HG02981 (cell line): ENCODE data around the gene UQCR10.

ENCODE experiments used
- ATAC-seq: cut with Tn5 transposase; IDR thresholded peaks from one replicate; pipeline ENCODE4 v1.9.1; 2021; ENCODE audit warnings: mild to moderate bottlenecking, moderate library complexity; ENCODE audit not compliant: unreplicated experiment

The UQCR10 gene

DNA sequence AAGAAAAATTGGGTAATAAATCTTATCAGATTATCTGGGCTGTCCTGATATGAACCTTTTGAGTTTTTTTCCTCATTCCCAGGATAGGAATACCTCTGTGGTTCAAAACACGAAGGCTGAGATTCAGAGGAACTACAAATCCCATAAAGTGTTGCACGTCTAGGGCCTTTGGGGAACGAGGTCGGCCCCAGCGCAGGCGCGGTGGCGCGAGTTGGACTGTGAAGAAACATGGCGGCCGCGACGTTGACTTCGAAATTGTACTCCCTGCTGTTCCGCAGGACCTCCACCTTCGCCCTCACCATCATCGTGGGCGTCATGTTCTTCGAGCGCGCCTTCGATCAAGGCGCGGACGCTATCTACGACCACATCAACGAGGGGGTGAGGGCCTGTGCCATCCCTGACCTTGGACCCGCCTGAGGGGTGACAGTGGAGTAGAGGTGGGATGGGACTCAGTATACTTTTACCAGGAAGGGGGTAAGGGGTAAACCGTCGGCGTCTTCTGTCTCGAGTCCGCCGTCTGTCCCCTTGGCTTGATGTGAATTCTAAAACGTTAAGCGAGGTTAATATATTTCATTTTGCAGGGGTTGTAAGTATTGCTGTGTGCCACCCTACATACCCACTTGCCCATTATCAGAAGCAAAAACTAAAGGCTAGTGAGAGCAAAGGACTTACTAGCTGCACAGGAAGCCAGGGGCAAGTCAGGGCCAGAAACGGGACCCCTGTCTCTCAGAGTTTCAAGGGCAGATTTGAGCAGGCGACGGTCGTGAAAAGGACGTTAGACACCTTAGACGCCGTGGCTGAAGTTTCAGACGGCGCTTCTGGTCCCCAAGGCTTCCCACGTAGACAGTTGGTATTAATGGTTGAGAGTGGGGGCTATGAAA is at the start of gene UQCR10:
TSS of gene UQCR10 (plus strand) at position 199 of the 881 bp plus-strand sequence. CDS start at position 229, 30 bp downstream.
- peak; percentile 52 for ATAC-seq

DNA sequence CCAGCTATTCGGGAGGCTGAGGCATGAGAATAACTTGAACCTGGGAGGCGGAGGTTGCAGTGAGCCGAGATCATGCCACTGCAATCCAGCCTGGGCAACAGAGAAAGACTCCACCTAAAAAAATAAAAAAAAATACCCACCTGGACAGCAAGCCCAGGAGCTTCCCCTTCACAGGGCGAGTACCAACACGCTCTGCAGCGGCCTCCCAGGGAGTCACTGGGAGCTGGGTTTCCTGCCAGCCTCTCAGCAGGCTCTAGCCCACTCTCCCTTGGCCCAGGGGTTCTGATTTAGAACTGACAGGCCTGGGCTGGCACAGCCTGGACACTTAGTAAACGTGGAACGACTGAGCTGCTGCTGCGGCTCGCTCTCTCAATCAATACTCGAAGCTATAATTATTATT is 49.4 kb upstream of the UQCR10 start:
- no peak for ATAC-seq

DNA sequence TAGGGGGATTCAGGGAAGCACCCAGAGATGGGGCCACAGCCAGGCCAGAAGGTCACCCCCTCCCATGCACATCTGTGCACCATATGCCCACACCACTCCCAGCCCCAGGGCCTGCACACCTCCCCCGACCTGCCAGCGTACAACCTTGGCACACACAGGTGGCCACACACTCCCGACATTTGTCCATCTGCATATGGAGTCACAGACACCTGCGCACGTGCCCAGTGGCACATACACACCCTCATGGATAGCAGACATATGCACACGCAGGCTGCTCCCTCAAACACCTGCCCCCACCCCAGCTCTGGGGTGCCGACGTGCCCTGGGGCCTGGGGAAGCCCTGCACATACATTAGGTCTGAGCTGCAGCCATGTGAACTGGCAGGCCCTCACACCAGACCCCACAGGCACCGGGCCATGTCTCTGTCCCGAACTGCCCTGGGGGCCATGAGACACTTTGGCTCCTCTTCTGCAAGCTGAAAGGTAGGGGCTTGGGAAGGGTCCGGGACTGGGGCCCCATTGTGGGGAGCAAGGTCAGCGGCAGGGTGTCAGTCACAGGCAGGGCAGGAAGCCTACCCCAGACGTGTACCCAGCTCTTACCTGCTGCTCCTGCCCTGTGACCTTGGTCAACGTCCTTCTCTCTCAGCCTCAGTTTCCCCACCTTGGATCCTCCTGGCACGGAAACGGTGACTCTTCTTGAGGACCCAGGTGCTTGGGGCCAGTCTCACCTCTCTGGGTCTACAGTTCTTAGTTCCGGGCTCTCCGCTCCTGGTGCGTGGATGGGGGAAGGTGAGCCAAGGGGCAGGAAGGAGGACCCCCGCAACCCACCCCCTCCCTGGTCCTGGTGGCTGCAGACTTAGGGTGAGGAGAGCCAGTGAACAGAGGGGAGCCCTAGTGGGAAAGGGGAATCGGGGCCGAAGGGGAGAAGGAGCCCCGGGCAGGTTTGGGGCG is 47.9 kb upstream of the UQCR10 start:
- no peak for ATAC-seq

DNA sequence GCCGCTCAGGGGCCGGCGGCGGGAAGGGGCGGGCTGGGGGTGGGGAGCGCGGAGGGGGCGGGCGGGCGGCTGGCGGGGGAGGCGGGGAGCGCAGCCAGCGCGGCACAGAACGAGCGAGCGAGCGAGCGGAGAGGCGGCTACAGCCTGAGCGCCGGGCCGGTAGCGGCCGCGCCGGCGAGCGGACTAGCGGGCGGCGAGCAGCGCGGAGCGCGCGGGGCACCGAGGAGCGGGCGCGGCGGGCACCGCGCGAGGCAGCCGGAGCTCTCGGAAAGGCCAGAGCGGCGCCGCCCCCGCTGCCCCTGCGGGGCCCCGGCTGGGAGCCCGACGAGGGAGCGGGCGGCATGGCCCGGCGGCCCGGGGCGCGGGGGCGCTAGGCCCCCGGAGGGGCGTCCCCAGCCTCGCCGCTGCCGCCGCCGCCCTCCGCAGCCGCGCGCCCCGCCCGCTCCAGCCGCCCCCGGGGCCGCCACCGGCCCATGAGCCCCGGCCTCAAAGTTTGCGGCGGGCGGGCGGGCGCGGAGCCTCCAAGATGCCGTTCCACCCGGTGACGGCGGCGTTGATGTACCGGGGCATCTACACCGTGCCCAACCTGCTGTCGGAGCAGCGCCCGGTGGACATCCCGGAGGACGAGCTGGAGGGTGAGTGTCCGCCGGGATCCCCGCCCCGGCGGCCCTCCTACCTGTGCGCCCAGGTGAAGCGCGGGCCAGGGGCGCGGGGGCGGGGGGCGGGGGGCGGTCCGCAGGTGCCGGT is 47.1 kb upstream of the UQCR10 start, which contains the start of gene CABP7:
TSS of gene CABP7 (plus strand) at position 105 of the 747 bp plus-strand sequence. CDS start at position 527, 422 bp downstream.
- no peak for ATAC-seq

DNA sequence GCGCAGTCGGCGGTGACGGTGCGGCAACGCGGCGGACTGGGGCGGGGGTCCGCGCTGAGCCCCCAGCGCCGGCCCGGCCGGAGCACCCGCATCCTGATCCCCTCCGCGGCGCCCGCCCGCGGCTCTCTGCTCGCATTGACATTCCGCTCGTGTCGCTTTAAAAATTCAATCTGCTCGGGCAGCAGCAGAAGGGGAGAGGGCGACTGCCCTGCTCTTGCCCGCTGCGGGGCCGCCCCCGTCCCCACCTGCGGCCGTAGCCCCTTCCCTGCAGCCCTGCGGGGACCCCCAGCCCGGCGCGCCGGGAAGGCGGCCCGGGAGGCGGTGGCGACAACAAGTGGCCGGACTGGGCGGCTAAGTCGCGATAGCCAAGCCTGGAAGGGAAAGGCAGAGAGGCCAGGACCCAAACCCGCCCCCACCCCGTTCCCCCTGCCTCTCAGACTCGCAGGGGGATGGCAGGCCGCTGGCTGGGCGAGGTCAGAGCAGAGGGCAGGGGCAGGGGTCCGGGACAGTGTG is 46.3 kb upstream of the UQCR10 start:
- no peak for ATAC-seq

DNA sequence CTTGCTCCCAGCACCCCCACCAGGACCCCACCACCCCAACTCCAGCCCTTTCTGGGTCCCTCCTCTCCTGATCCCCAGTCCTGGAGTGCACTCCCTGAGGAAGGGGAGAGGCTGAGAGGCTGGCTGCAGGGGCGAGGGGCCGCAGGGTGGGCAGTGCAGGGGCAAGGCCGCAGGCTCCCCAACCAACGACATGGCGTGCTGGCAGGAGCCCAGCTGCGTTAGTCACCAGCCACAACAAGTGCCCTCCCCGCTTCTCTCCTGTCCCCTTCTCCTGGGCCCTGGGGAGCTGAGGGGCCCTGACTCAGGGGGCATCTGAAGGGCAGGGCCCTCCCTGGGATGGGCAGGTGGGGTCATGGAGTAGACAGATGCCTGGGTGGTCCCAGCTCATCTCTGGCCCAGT is 45.0 kb upstream of the UQCR10 start:
- ATAC-seq, result no peak

DNA sequence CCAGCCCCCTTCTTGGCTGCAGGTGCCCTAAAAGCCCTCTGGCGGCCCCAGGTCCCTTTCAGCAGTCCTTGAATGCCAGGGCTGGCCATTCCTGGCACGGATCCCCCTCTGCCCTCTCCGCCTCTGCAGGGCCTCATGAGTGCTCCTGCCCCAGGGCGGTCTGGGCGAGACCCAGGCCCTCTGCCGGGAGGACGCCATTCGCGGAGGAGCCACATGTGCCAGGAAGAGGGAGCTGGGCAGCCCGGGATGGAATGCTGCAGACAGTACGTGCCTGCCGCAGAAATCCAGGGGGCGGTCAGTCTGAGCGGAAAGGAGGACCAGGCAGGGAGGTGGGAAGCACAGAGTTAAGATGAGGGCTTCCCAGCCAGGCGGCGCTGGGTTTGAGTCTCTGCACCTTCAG is 44.6 kb upstream of the UQCR10 start:
- ATAC-seq, result no peak

DNA sequence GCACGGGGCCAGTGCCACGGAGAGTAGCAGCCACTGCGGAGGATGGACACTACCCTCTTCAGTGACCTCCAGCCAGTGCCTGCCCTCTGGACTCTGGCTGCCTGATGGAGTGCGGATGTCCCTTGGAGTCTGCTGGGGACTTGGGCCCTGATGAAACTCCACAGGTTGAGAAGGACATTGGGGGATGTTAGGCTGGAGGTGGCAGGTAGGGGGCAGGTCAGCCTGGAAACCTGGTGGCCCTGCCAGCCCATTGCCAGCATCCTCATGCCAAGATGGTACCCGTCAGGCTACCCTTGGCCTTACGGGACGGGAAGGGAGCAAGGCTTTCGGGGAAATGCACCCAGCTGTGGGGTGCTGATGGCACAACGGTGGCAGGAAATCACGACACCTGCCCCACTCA is 43.4 kb upstream of the UQCR10 start:
- no peak for ATAC-seq

DNA sequence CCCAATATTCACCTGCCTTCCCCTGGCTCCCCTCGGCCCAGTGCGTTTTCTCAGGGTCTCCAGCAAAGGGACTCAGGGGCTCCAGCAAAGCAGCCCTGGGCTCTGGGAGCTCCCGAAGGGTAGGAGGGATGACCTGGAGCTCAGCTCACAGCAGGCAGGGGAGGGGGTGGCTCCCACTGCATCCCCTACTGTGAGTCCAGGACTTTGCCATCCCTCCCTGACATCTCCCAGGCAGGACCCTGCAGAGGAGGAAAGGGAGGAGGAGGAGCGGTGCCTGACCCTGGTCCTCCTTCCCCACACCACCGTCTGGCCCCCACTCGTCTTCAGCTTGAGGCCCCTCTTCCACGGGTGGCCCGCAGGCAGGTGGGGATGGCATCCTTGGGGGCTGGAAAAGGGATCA is 42.3 kb upstream of the UQCR10 start:
- ATAC-seq, result no peak

DNA sequence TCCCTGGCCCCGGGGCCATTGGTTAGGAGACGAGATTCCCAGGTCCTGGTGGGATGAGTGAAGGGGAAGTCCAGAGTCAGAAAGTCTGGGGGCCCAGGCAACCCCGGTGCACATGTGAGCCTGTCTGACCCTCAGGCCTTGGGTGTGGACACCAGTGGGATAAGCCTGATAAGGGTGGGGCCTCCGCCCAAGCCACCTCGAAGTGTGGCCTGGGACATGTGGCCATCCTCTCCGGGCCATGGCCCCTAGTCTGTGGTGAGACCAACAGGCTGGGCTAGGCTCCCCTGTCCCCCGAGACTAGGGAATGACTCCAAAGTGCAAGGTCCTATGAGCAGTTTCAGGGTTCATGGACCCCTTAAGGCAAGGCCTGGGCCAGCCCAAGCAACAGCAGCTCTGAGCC is 41.1 kb upstream of the UQCR10 start:
- ATAC-seq, result no peak

DNA sequence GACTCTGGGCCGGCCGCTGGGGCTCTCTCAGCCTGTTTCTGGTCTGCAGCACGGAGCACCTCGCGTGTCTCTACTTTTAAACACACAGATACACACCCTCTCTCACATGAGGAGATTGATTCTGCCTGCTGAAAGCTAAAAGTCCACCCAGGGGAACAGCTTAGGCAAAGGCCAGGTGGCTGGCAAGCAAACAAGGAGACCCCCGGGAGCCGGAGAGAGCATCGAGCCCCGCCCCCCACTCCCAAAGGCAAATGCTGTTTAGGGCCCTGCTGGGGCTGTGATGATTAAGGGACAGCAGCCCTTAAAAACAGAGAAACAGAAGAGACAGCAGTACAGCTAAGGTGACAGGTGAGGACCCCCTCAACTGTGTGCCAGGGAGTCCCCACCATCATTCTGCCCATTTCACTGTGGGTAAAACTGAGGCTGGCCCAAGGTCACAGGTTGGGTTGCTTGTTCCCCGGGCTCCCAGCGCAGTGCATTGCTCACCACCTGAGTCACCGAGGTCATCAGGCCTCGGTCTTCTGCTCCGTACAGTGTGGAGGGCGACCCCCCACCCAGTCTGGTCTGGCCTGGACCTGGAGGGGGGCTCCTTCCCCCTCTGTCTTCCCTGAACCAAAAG is 40.5 kb upstream of the UQCR10 start:
- ATAC-seq, result no peak

DNA sequence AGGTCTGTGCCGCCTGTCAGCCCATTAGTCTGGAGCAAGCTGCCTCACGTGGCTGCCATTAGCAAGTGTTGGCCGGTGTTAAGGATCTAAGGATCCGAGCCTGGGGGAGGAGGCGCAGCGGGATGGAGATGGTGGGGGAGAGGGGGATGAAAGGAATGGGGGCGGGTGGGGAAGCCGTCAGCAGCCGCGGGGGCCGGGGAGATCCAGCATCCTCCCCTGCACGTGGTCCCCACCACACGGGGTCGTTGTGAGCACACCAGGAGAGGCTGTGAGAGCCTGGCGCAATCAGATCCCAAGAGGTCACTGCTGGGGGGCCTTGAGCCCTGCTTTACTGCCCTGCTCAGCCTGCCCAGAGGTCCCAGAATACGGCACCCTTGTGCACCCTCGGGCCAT is 40.0 kb upstream of the UQCR10 start:
- no peak for ATAC-seq

DNA sequence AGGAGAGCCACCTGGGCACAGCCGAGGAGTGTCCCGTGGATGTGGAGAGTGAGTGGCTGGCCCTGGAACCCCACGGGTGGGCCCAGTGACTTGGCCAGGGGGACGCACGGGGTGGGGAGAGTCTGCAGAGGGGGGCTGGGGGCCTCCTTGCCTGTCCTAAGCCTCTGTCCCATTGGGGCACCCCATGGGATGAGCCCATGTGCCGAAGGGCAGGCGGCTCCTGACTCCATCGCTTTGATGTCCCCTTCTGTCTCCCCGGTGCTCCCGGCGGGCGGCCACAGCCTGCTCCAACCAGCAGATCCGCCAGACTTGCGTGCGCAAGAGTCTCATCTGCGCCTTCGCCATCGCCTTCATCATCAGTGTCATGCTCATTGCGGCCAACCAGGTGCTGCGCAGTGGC is 38.0 kb upstream of the UQCR10 start:
- no peak for ATAC-seq

DNA sequence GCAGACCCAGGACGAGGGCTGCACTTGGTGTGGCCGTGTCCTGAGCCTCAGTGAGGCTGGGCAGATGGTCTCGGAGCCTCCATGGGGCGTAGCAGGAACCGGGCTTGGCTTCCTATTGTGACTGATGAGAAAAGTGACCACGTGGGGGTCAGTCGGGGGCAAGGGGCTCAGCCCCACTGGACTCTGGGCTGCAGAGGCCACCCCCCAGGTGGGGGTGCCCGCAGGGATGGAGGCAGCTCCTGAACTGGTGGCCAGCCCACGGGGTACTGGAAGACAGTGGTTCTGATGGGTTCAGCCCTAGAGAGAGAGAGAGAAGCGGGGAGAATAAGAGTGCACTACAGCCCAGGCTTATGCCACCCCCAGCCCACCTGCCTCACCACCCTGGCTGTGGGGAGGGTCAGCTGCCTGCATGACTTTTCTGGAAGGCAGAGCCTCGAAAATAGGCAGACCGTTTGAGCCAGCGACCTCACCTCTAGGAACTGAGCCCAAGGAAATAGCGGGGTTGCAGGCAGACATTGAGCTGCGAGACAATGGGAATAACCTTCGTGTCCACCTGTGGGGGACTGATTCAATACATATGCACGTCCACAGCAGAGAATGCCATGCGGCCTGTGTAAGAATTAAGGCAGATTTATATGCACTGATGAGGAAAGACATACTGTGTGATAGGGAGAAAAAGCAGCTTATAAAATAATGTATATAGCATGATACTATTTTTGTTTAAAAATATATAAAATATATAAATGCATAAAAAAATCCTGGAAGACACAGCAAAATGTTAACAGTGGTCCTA is 35.9 kb upstream of the UQCR10 start:
- no peak for ATAC-seq

DNA sequence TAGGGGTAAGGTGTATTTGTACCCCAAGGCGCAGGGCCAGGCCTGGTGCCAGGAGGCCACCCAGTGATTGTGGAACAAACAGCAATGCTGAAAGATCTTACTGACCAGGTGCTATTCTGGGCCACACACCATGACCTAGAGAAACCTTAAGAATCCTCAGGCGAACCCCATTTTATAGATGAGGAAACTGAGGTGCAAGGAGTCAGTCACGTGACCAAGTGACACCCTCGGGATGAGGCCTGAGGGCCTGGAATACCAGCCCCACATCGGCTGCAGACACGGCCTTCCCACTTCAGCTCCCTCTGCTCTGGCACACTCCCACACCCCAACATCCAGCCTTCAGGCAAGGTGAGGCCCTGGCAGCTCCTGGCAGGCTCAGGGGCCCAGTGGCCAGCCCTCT is 34.3 kb upstream of the UQCR10 start:
- ATAC-seq, result no peak

DNA sequence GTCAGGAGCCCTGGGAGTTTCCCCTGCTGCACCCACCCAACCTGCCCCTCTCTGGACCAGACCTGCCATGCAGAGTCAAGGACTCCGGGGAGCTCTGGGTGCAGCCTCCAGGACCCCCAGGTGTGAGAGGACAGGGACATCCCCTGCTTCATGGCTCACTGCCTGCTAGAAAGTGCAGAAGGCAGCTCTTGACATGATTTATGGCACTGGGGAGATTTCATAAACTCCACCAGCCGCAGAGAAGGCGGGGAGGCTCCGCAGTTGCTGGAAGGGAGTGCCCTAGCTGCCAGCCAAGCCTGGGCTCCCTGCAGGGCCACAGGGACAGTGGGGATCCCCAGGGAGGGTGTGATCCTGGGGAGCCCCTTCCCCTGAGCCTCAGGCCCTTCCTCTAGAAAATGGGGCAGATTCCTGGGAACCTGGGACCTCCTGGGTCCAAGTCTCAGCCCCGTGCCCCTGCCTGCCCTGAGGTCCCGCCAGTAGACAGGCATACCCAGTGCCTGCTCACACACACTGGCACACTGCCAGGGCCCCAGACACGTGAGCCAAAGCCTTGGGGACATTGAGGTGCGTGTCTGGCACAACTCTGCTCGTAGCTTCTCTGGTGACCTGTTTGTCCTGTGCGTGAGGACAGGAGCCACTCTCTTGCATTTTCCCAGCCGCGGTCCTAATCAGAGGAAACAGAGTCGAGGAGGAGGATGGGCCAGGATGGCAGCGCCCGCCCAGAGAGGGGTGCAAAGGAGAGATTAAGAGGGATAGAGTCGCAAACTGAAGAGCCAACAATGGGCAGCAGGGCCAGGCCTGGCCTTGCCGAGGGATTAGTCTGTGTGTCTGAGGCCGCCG is 33.6 kb upstream of the UQCR10 start:
- ATAC-seq, result no peak

DNA sequence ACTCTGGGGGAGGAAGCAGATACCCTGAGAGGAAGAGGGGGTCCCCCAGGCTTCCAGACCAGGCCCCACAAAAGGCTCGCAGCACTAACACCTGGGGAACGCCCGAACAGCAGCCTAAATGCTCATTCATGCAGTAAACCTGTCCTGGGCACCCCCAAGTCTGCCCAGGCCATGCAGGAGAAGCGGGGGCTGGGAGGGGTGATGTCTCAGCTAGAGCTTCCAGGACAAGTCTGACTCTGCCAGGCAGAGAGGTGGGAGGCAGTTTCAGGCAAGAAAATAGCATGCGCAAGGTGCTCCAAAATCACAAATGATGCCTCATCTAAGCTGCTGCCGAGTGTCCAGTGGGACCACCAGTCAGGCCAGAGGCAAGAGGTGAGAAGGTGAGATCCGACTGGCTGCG is 32.8 kb upstream of the UQCR10 start:
- ATAC-seq, result no peak

DNA sequence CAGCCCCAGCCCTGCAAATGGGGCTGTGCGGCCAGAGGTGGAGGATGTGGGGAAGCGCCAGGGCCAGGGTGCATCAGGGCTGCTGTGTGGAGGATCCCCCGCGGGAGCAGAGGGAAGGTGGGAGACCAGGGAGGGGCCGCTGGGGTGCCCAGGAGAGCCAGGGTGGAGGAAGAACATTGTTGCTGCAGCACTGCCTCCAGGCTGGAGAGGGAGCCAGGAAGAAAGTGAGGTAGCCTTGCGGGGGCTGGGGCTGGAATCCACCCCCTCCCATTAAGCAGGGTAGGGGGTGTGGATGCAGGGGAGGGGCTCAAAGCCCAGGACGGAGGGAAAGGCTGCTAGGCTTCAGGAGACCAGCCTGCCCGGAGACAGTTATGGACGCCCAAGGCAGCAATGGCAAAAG is 32.3 kb upstream of the UQCR10 start:
- no peak for ATAC-seq

DNA sequence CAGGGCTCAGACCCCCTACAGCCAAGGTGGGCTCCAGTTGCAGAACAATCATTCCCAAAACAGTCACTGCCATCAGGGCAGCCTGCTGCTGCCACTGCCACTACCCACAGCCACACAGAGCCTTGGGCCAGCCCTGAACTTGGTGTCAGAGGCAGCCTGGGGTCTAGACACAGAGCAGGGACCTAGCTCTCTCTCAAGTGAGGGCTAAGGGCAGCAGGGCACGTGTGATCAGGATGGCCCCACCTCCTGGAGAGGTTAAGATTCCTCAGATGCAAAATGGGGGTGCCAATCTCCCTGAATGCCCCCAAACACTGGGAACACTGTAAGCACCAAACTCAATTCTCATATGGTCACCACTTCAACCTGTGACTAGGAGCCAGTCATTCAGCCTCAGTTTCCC is 31.8 kb upstream of the UQCR10 start:
- ATAC-seq, result no peak
